SK-MEL-5 (cell line): Measurements from ENCODE around the gene ZNF580. TPM values are rescaled to one million over a fixed set of nuclear protein-coding genes. Genes with fewer than 3 reads are reported as not detected.

Experiments used
- DNase-seq: peaks from one replicate; pipeline ENCODE4 v3.0.0-alpha.2; 2016; ENCODE audit warnings: low read depth, low spot score
- in situ Hi-C: cut with HindIII; loops from 2 replicates; pipeline ENCODE4 v1.10.0; 2016; ENCODE audit warnings: low sequenced_read_pairs, high pct_unique_total_duplicates, low pct_unique_long_range_greater_than_20kb
- polyA plus RNA-seq, 2 experiments: library from polyadenylated mRNA; depleted of rRNA; stranded (reverse); fragments of >200 nt; gene quantifications; 2 replicates each; pipeline ENCODE4 v1.2.3, GENCODE V29; 2015
- total RNA-seq: library from RNA; depleted of rRNA; stranded (reverse); fragments of >200 nt; shearing (Covaris generic); gene quantifications from 2 replicates; pipeline ENCODE4 v1.2.3, GENCODE V29; 2014; rRNA removed

ZNF580 gene, protein sequence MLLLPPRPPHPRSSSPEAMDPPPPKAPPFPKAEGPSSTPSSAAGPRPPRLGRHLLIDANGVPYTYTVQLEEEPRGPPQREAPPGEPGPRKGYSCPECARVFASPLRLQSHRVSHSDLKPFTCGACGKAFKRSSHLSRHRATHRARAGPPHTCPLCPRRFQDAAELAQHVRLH
- total RNA-seq: 2.8 and 4.0 TPM in 2 replicates
- polyA plus RNA-seq (2015; cell fraction: cytosol; rRNA removed): 7.0 and 9.4 TPM in 2 replicates
- 37.4 and 40.0 TPM in 2 replicates for polyA plus RNA-seq (2015; cell fraction: nucleus; rRNA removed)

DNA sequence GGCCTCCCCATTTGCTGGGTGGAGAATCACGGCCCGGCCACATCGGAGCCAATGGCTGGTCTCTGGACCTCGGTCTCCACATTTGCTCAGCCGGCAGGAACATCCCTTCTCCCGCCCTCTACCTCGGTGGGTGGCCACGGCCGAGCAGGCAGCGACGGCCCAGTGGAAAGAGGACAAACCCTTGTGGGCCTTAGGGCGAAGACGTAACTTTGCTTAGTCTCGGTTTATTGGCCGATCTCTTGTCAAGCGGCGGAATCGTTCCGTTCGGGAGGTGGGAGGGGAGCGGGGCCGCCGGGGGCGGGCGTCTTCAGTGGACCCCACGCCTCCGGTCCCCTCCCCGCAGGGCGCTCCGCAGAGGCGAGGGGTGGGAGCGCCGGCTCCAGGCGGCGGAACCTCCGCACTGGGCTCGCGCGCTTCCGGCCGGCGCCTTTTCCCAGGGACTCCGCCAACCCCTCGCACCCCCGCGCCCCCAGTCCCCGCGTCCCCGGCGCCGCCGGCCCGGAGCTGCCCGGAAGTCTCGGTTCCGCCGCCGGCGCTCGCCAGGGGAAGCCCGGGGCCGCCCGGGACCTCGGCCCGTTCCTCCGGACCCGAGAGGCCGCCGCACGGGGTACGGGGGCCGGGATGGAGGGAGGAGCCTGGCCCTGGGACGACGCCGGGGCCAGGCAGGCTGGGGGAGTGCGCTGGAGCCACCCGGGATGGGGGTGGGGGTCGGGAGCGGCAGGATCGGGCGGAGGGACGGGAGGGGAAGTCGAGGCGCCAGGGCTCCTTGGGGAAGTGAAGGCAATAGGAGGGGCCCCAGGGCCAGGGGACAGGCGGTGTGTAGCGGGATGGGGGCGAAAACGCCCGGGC is at the start of gene ZNF580:
Gene ZNF580 (plus strand): TSS at position 426 of the 849 bp plus-strand sequence. CDS start 1,507 bp downstream, outside the sequence.
- DNase-seq: peak; percentile 51
- in situ Hi-C loops: no loop called here

DNA sequence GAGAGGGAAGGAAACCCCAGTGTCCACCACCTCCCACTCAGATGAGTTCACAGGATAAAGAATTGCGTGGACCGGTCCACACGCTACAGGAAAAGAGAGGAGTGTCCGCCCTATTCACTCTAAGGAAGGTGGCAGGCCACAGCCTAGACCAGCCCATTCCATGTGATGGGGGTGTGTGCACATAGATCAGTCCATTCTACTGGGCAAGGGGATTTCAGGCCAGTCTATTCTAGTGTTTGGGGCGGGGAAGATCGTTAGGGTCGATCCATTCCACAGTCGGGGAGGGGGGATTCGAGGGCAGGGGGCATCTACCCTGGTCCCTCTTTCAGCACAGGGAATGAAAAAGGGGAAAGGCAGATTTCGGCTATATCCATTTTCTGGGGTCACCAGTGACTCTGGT is 49.2 kb upstream of the ZNF580 start:
- no peak for DNase-seq
- in situ Hi-C loops: no loop called here

DNA sequence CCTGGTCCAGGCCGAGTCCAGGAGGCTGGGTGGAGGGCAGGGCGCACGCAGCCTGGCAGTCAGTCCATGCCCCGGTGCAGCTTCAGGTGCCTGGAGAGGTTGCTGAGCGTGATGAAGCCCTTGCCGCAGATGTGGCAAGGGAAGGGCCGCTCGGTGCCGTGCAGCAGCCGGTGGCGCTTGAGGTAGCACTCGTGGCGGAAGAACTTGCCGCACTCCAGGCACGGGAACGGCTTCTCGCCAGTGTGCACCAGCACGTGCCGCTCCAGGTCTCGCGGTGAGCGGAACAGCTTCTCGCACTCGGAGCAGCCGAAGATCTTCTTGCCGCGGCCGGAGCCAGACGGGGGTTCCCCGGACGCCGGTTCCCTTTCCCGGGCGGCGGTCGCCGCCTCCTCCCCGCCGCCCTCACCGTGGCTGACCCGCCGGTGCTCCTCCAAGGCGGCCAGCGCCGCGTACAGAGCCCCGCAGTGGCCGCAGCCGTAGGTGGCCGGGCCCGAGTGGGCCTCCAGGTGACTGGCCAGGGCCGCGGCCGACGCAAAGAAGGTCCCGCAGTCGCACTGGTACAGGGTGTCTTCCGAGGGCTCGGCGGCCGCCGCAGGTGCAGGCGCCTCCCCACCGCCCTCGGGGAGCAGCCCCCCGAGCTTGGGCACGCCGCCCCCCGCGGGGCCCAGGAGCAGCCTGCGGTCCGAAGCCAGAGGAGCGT is 48.3 kb upstream of the ZNF580 start:
- no peak for DNase-seq
- in situ Hi-C loops: no loop called here

DNA sequence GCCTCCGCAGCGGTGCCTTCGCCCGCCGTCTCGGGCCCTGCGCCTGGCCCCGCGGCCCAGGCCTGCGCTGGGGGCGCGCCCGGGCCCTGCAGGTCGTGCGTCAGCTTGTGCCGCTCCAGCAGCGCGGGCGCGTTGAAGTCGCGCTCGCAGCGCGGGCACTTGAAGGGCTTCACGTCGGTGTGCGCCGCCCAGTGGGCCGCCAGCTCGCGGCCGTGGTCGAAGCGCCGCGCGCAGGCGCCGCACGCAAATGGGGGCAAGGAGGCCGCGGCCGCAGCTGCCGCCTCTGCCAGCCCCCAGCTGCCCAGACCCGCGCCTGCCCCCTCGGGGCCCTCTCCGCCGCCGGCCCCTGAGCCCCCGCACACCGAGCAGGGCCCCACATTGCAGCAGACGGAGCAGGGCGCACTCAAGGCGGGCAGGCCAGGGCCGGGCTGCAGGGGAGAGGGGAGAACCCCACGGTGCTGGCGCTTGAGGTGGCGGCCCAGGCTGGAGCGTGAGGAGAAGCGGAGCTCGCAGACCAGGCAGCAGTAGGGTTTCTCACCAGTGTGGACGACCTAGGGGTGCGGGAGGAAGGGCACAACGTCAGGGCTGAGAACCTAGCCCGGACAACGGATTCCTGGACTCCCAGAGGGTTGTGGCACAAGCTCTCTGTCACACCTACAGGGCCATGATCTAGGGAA is 47.6 kb upstream of the ZNF580 start:
- no peak for DNase-seq
- in situ Hi-C loops: no loop called here

DNA sequence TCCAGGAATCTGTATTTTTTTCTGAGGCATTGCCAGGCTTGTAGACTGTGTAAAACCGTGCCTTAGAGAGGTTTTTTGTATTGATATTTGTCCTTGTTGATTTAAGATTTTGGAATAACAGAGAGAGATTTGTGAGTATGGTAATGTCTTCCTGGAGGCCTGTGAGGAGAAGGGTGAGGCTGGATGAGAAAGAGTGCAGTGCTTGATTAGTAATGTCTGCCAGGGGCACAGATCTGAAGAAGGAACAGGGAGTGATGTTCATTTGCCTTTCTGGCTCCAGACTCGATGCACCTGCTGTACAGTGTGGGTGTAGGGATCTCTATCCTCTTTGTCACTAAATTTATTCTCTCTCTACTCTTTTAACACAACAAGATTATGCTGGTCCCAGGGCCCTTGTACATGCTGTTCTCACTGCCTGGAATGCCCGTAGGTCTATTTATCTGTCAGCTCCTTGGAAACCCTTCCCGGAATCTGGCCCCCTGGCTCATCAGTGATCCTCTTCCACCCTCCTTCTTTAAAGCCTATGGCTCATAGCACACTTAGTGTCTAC is 45.7 kb upstream of the ZNF580 start:
- DNase-seq: no peak
- in situ Hi-C loops: no loop called here

DNA sequence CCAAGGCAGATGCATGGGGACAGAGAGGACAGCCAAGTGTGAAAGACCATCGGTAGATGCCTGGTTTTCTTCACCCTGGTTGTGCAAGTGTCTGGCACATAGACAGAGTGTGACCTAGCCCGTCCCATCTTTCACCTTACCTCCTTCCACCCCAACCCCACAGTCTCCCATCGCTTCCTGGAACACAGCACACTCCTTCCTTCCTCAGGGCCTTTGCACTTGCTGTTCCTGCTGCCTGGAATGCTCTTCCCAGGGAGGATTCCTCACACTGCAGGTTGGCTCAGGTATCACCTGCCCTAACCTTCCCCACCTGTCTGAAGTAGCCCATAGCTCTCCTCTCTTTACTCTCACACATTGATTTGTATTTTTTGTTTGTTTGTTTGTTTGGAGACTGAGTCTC is 44.5 kb upstream of the ZNF580 start:
- no peak for DNase-seq
- in situ Hi-C loops: no loop called here

DNA sequence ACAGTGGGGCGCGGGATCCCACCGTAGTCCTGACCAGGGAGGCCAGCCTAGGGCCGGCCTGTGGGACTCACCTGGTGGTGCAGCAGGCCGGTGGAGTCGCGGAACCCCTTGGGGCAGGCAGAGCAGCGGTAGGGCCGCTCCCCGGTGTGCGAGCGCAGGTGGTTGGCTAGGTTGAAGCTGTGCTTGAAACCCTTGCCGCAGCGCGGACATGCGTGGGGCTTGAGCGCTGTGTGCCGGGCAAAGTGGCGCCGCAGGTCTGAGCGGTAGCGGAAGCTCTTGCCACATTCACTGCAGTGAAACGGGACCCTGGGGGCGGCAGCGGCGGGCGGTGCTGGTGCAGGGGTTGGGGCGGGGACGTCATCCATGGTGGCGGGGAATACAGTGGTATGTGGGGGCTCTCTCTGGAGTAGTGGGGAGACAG is 43.3 kb upstream of the ZNF580 start:
- in situ Hi-C loops: no loop called here
- DNase-seq: no peak

DNA sequence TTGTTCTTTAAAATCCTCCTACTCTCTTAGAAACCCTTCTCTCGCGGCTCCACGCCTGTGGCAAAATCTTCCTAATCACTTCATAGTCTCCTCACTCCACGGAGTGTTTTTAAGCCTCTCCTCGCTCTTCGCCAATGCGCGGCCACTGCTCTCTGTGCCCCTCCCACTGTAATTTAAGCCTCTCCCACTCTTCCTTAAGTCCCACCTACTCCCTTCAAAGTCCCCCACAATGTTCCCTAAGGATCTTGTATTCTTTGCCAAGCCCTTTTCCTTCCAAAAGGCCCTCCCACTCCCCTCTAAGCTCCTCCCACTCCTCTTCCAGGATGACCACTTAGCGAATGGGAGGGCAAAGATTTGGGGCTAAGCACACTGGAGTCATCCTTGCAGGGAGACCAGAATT is 42.8 kb upstream of the ZNF580 start:
- in situ Hi-C loops: no loop called here
- DNase-seq: no peak

DNA sequence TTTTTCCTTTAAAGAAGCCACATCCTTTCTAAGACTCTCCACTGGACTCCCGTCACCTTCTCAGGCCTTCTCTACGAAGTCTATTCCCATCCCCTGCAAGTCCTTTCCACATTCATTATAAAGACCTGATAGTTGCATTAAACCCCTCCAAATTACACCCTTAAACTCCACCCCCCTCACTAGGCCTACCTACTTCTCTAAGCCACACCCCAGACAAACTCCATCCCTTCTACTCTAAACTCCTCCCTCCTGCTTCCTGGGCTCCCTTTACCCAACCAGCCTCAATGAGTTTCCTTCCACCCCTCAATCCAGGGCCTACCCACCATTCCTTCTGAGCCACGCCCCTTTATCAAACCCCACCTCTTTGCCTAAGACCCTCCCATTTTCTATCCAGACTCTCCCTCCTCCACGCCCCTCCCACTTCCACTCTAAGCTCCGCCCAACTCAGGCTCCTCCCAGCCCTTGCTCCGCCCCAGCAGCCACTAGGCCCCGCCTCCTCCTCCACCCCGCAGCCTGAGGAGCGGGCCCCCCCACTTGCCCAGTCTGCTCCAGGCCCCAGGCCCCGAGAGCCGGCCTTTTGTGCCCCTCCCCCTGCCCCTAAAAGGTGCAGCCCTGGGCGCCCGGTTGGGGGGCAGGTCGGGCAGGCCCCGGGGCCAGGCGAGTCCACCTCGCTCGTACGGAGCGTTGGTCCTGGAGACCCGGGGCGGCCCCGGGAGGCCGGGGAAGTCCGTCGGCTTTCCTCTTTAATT is 41.9 kb upstream of the ZNF580 start:
- peak; percentile 95 for DNase-seq
- in situ Hi-C loops: no loop called here

DNA sequence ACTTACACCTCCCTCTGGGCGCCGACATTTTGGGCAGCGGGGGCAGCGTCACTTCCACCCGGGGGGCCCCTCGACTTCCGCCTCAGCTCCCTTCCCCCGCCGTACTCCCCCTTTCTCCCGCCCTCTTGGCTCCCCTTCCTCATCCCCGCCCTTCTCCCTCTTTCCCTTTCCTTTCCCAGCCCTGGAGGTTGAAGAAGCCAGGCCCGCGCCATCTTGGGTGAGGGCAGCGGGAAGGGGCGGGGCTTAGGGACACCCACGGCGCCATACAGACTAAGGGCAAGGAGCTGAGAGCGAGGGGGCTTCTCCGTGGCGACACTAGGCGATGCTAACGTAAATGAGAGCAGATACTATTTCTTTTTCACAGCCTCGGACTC is 41.3 kb upstream of the ZNF580 start, which contains the start of gene FIZ1:
Gene FIZ1 (minus strand): TSS at position 50 of the 374 bp plus-strand sequence. CDS start 1,652 bp downstream, outside the sequence.
- in situ Hi-C loops: no loop called here
- peak; percentile 98 for DNase-seq

DNA sequence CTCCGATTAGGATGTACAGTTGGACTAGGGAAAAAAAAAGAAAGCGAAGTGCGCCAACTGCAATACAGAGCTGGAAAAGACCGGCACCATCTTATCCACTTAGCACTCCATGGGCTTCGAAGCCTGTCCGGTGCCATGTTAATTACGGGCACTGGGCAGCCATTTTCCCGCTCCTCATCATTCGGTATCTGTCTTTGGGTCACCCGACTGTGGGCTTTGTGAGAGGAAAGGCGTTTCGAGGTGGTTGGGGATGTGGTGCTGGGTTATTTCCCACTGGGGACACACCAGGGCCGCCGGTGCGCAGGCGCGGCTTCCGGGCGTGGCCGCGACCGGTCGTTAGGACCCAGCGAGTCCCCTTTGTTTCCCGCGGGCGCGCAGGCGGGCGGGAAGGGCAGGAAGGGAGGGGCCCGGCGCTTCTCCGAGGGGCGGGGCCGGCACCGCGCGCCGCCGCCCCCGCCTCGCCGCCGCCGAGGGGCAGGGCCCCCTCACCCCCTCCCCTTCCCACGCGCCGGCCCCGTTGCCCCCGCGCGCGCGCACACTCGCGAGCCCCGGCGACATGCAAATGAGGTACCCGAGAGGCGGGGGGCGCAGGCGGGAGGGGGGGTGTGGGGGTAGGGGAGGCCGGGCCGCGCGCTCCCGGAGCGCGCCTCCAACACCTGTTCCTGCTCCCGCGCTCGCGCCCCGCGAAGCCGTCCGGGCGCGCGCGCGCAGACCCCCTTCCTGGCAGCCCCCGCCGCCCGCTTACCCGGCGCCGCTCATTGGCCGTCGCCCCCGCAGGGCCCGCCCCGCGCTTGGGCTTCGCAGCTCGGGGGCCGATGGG is 40.8 kb upstream of the ZNF580 start, which contains the start of gene ZNF524:
Gene ZNF524 (plus strand): TSS at position 447 of the 820 bp plus-strand sequence. CDS start 1,825 bp downstream, outside the sequence.
- in situ Hi-C loops: no loop called here
- peak; percentile 89 for DNase-seq

DNA sequence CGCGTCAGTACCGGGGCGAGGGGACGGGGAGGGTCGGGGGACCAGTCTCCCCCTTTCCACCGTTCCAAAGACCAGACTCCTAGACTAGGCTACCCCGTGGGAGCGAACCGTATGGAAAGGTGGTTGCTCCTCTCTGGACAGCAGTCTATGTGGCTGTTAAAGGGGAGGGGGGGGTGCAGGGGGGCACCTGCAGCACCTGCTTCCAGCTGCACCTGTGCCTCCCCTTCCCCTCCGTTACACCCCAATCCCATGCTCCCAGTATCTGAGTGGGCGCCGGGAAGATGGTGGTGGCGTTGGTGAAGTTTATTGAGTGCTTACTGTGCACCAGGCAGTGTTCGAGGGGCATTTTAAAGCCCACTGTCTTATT is 40.2 kb upstream of the ZNF580 start:
- in situ Hi-C loops: no loop called here
- no peak for DNase-seq

DNA sequence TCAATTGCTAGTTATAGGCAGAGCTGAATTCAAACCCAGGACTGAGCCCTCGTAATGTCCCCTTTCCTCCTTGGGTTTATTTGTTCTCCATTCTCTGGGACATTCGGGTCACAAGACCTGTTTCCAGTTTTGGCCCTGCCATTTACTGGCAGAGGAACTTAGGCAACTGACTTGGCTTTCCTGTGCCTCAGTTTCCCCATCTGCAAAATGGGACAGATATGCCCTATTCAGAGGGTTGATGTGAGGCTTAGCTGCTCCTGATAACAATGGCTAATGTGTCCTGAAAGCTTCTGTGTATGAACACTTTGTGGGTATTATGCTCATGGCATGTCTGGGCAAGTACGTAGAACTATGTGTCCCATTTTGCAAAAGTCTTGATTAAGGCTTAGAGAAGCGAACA is 39.7 kb upstream of the ZNF580 start:
- DNase-seq: no peak
- in situ Hi-C loops: no loop called here

DNA sequence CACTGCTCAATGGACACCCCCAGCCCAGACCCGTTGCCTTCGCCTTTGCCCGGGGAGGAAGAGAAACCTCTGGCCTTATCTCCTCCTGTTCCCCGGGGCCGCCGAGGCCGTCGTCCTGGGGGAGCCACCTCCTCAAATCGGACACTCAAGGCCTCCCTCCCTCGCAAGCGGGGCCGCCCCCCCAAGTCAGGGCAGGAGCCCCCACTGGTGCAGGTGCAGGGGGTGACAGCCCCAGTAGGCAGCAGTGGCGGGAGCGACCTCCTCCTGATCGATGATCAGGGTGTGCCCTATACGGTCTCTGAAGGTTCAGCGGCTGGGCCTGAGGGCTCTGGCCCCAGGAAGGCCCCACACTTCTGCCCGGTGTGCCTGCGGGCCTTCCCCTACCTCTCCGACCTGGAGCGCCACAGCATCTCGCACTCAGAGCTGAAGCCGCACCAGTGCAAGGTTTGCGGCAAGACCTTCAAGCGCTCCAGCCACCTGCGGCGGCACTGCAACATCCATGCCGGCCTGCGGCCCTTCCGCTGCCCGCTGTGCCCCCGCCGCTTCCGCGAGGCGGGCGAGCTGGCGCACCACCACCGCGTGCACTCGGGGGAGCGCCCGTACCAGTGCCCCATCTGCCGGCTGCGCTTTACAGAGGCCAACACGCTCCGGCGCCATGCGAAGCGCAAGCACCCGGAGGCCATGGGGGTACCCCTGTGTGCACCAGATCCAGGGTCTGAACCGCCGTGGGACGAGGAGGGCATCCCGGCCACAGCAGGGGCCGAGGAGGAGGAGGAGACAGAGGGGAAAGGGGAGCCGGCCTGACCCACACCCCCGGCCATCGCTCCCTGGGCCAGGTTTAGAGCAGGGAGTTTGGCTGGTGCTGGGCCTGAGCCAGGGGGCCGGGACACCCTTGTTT is 38.4 kb upstream of the ZNF580 start:
- in situ Hi-C loops: no loop called here
- DNase-seq: no peak

DNA sequence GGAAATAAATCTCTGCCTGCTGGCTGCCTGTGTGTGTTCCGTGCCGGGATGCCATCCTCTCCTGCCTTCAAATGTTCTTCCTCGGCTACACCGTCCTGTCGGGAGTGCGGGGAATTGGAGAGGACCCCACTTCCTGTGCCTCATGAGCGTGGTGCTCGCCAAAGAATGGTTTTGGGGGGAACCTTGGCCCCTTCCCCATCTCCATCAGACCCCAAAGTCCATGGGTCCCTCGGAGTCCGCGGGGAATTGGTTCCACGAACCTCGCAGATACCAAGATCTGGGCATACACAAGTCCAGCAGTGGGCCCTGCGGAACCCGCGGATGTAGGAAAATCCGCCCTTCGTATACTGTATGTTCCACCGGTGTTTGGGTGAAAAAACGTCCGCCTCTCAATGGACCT is 37.7 kb upstream of the ZNF580 start:
- no peak for DNase-seq
- in situ Hi-C loops: no loop called here
